GM19395 (cell line): ENCODE results near the gene STXBP5.
A peak's percentile ranks its signal among the peaks of the same experiment; 100 is the strongest.

Source experiments
- ATAC-seq: cut with Tn5 transposase; IDR thresholded peaks from one replicate; pipeline ENCODE4 v1.9.1; 2021; ENCODE audit warnings: mild to moderate bottlenecking, moderate library complexity; ENCODE audit not compliant: unreplicated experiment

Gene STXBP5

GRCh38 chr6:147287869-147288271 is 83.7 kb downstream of the STXBP5 start:
- no peak for ATAC-seq

DNA sequence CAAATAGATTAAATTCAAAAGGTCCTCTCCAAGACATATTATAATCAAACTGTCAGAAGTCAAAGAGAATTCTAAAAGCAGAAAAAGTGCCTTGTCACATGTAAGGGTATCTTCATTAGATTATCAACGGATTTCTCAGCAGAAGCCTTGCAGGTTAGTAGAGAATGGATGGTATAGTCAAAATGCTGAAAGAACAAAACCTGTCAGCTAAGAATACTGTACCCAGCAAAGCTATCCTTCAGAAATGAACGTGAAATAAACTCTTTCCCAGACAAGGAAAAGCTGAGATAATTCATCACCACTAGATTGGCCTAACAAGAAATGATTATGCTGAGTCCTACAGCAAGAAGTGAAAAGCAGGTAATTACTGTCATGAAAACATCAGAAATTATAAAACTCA is 92.9 kb downstream of the STXBP5 start:
- ATAC-seq: no peak

GRCh38 chr6:147297663-147298316 is 93.6 kb downstream of the STXBP5 start:
- ATAC-seq: no peak

DNA sequence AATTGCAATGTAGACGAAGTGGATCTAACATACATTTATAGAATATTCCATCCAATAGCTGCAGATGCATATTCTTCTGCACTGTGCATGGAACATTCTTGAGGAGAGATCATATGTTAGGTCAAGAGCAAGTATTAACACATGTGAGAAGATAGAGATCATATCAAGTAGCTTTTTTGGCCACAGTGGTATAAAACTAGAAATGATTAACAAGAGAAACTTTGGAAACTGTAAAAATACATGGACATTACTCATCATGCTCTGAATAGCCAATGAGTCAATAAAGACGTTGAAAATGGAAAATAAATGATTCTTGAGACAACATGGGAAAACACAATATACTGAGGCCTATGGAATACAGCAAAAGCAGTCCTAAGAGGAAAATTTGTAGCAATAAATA is 94.2 kb downstream of the STXBP5 start:
- no peak for ATAC-seq

DNA sequence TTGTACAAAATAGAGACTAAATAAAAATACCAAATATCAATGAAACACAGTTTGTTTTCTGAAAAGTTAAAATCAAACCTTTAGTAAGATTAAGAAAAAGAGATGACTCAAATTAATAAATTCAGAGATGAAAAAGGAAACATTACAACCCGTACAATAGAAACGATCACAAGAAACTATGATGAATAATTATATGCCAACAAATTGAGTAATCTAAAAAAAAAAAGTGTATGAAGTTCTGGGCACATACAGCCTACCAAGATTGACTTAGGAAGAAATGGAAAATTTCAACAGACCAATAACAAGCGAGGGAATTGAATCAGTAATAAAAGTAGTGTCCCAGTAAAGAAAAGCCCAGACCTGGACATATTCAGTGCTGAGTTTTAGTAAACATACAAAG is 94.8 kb downstream of the STXBP5 start:
- ATAC-seq: no peak

- no peak for ATAC-seq
Measured at GRCh38 chr6:147301070-147301469, 96.9 kb downstream of the STXBP5 start.

DNA sequence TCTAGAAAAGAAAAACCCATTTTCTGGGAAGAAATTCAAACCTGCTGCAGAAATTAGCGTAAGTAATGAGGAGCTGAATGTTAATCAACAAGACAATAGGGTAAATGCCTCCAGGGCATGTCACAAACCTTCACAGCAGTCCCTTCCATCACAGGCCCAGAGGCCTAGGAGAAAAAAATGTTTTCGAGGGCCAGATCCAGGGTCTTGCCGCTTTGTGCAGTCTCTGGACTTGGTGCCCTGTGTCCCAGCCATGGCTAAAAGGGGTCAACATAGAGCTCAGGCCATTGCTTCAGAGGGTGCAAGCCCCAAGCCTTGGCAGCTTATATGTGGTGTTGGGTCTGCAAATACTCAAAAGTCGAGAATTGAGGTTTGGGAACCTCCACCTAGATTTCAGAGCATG is 99.8 kb downstream of the STXBP5 start:
- ATAC-seq: no peak

- ATAC-seq: no peak
Measured at GRCh38 chr6:147310521-147310920, 106.3 kb downstream of the STXBP5 start.

GRCh38 chr6:147311218-147311617 is 107.0 kb downstream of the STXBP5 start:
- no peak for ATAC-seq

- no peak for ATAC-seq
Measured at GRCh38 chr6:147321260-147321659, 117.0 kb downstream of the STXBP5 start.

DNA sequence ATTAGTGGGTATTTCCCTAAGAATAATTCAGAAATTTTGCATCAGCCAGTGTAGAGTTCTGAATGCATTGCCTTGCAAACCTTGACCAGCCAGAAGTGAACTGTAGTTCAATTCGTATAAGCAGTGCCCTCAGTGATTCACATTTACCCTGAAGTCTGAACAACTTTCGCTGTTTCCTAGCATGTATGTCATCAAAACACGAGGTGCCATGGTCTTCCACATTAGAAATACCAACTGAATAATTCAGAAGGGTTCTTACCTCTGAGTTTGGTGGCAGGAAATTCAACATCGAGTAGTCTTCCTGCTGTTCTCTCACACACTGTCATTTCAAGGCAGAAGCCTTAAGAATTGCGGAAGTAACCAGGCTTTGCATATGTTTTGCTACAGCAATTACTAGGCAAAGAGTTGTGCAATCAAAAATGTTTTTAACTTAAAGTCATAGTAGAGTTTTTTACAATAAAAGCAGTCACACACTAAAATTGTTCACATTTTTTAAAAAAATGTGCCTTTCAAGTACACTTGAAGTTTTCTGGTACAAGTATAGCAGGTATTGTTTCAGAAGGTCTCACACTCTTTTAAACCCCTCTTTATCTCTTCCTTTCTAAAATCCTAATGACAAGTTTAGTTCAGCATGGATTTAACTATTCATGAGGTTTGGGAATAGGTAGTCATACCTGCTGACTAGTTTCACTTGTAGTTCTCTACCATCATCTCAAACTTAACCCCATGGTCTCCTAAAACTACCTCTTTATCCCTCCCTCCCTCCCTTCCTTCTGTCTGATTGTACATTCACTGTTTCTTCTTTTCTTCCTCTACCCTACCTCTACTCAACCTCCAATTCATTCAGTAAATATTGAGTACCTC is 118.3 kb downstream of the STXBP5 start:
- ATAC-seq: peak; percentile 99

GRCh38 chr6:147325557-147325956 is 121.3 kb downstream of the STXBP5 start:
- ATAC-seq: no peak

GRCh38 chr6:147331401-147331800 is 127.2 kb downstream of the STXBP5 start:
- ATAC-seq: no peak

- no peak for ATAC-seq
Measured at GRCh38 chr6:147337921-147338320, 133.7 kb downstream of the STXBP5 start.

DNA sequence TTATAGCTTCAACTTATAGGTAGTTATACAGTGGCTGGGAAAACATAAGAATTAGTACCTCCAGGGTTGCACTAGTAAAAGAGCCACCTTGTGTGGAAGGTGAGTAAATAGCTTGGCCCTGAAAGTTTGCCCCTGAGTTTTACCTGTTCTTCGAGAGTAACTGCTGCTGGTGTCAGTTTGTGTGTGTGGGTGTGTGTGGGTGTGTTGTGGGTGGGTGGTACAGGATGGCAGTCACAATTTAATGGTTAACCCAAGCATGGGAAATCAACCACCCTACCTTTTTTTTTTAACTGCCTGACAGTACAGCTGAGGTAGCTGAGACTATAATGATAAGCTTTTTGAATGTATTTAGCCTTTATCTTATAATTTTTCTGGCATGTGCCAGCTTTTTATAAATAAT is 137.3 kb downstream of the STXBP5 start:
- ATAC-seq: no peak

DNA sequence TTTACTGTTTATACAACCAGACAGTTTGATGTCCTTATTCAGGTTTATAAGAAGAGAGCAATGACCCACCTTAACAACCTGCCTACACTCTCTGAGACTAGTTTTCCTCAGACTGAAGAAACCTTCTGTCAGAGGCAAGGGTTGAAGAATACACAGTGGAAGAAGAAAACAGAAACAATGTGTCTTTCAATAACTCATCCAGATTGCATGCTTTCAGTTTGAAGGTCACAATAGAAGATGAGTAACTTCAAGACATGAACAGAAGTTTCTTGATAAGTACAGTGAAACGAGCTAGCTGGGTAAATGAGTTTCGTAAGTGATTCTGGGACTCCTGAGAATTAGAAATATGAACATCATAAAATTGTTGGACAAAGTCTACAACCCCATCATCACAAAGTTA is 141.7 kb downstream of the STXBP5 start:
- no peak for ATAC-seq

DNA sequence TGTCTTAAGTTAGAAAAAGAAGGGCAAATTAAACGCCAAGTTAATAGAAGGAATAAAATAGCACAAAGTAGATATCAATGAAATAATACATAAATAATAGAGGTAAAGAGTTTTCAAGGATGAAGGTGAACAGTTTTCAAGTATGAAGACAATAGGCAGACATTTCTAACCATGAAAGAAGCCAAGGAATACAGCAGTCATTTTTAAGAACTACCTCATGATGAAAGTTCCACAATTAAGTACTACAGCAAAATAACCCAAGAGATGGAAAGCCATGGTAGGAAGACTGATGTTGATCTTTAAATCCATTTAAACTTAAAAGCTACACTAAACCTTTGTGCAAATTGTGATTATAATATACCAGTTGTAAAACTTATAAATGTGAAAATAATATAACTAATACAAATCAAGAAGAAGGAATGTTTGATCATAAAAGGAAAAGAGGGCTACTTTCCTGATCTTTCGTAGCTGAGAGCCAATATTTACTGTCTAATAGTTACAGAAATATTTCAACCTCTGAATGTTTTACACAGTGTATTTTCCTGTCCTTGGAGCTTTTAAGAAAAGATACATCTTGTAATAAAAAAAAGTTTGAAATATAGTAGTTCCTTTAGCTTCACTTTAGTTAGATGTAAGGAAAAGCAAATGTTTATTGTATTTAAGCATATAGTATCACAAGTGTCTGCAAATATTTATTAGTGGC is 143.1 kb downstream of the STXBP5 start:
- ATAC-seq: no peak

GRCh38 chr6:147347882-147348575 is 143.8 kb downstream of the STXBP5 start:
- no peak for ATAC-seq

GRCh38 chr6:147361311-147361981 is 157.2 kb downstream of the STXBP5 start:
- no peak for ATAC-seq

DNA sequence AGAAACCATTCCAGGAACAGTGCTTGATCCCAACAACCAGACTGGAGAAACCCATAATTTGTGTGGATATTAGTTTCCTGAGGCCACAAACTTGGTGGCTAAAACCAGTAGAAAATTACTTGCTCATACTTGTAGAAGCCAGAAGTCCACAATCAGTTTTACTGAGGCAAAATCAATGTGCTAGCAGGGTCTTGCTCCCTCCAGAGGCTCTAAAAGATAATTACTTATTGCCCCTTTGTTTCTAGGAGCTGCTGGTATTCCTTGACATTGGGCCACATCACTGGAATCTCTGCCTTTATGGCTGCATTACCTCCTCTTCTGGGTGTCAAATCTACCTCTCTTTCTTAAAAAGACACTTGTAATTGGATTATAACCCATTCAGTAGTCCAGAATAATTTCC is 162.1 kb downstream of the STXBP5 start:
- ATAC-seq: no peak

DNA sequence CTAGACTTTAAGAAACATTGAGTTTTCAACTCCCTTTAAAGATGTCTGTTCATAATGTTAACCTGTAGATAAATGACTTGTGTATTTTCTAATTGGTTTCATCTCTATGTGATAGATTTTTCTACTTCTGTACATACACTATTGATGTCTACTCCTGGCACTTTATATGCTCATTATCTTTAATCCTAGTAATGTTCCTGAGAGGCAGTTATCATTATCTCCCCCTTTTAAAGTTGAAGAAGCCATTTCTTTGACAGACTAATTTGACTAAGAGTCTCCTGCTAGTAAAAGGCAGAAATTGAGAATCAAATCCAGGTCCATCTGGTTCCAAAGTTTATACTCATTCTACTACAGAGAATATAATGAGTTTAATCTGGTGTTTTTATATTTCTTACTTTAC is 167.1 kb downstream of the STXBP5 start:
- no peak for ATAC-seq
